ENCODE measurements around the gene SORCS2.
A peak's percentile ranks its signal among the peaks of the same experiment; 100 is the strongest.
"Not testable (repeated sequence)": the region's sequence is repeated elsewhere in the genome, so short reads cannot be mapped to it uniquely, and the experiment has no call there.

SORCS2 gene

DNA sequence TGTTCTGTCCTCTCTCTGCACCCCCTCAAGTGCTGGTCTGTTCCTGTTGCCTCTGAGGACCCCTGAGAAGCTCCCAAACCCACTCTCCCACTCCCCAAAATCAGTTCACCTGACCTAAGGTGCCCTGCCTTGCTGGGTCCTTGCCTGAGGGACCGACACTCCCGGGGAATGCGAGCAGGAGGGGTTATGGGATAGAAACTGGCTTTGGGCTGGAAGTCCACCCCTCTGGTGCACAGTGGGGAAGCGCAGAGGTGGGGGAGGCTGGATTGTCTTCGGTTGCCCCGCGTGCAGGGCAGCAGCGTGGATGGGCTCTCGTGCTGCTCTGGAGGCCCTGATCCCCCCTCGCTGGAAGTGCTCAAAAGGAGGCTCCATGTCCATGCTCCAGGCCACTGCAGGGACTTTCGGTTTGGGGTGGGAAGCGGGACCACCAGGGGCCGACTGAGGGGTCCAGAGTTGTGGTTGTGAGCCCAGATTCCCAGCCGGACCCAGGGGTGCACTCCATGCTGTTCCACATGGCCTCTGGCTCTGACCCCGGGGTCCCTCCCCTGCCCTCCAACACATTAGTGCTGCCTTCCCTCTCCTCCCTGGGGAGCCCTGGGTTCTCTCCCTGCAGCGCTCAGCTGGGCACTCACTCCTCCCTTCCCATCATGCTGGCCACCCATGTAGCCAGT lies 7.6 kb downstream of the SORCS2 start:
- DNase-seq (ENCODE audit: low read depth, low spot score) = no peak

DNA sequence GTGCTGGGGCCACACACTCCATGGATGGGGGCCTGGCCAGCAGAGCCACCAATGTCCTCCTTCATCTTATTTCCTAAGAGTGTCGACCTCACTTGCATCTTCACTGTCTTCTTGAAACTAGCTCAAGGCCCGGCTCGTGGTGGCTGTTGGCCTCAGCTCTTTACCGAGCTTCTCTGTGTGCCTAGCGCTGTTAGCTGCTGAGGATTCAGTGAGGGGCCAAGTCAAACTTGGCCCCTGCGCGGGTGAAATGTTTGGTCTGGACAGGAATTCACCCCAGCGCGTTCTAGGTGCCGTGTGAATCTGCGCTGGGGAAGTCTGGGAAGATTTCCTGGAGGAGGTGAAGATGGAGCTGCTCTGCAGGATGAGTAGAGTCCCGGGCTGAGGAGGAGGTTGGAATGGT lies 8.5 kb downstream of the SORCS2 start:
- DNase-seq (ENCODE audit: low read depth, low spot score) = no peak

DNA sequence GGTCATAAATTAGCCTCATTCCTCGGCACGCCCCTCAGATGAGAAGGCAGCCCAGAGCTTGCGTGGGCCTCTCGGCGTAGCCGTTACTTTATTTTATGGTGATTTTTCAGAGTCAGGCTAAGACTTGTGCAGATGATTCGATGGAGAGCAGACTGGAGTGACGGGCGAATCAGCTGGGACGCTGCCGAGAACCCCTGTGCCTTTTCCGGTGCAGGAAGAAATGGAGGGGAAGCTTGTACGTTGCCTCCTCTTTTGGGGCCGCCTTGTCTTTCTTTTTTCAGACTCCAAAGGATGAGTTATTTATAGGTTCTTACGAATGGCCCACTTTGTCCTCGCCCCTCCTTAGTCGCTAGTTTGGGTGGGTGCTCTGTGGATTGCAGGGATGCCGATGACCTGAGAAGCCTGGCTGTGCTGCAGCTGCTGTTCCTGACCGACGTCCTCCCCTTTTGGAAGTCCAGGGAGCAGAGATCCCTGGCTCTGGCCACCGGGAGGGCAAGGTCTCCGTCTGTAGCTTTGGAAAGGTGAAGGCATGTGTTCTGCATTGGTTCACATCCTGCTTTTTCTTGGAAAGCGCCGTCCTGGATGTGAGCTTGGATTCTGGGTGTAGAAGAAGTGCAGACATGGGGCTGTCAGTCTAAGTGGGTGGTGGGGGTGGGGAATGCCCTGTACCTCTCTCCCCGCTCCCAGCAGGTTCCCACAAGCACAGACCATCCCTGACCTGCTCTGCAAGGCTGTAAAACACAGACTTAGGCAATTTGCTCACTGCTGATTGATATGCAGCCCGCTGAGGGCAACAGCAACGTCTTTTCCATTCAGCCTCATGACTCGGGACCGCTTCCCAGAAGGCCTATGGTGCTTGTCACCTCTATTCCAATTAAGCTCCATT lies 9.3 kb downstream of the SORCS2 start:
- no peak for DNase-seq (ENCODE audit: low read depth, low spot score)

DNA sequence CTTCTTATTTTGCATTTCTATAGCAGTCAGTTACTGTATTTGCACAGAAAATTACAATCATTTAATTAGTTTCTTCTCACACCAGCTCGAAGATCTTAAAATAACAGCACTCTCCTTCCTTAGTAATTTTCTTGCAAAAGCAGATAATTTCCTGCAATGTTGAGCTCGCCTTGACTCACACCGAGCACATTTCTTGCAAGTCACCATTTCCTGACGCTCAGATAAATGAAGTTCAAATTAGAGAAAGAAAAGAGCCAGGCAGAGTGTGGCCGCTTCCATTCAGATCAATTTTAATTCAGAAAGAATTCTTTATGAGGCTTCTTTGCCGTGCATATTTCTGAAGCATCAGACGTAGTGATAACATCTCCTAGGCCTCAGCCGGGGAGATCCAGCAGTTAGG lies 10.1 kb downstream of the SORCS2 start:
- DNase-seq (ENCODE audit: low read depth, low spot score) = no peak

DNA sequence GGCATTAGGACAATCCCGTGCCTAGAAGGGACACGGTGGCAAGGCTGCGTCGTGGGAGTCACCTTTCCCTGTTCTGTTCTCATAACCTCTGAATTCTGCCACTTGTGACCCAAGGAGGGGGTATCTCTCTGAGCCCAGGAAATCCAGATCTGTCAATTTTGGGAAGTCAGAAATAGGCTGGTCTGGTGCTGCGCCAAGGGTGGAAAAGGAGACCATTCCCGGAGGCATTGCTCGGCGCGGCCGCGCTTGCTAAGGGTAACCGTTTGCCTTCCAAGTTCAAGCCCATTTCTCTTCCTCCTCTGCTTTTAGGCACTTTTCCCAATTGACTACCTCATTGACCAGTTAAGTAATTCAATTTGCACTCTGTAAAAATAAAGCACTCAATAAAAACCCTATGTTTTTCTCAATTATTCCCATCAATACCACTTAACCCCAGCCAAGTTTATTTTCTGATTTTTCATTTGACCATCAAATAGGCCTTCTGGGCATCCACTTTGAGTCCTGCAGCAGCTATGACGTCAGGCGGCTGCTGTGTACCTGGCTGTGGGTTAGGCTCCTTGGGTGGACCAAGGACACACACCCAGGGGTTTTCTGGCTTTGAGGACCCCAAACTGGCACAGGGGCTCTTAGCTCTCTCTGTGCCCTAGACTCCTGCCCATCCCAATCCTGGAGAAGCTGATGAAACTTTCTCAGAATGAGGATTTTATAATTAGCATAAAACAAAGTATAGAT lies 12.5 kb downstream of the SORCS2 start:
- no peak for DNase-seq (ENCODE audit: low read depth, low spot score)

DNA sequence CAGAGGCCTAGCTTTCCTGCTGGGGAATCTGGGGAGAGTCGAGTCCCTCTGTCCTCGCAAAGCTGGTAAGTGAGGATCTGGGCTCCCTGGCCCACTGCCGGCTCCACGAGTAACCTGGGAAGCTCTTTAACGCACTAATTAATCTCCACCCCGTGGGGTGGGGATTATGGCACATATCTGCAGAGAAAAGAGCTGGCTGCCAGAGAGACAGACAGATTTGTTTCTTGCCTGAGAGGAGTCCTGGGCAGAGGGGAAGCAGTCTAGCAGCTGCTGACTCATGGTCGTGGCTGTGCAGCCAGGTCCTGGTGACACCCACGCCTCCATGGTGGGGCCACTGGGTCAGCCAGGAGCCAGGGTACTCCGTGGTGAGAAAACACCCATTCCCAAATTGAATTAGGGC lies 14.0 kb downstream of the SORCS2 start:
- peak; percentile 15 for DNase-seq (ENCODE audit: low read depth, low spot score)

DNA sequence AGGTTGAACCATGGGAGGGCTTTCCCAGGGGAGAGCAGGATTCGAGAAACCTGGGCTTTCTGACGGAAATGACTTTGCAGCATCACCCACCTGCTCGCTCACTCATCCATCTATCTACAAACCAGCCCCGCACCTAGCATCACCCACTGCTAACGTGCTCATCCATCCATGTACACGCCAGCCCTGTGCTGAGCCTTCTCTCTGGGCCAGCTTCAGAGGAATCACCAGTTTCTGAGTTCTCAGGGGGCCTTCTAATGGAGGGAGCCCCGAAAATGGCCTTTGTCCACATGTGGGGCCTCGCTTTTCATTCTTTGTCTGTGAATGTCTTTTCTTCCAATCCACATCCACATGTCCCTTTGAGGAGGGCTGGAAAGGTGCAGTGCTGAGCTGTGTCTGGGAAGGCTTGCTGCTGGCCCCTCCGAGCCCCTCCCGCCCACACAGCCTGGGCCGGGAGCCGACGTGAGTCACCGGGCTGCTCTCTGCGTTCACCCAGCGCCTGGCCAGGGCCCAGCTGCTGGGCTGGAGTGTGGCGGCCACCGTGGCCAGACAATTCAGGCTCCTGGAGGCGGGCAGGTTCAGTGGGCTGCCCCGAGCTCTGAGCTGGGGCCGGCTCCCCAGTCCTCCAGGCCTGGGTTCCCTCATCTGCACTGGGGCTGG lies 14.7 kb downstream of the SORCS2 start:
- peak; percentile 50 for DNase-seq (ENCODE audit: low read depth, low spot score)

DNA sequence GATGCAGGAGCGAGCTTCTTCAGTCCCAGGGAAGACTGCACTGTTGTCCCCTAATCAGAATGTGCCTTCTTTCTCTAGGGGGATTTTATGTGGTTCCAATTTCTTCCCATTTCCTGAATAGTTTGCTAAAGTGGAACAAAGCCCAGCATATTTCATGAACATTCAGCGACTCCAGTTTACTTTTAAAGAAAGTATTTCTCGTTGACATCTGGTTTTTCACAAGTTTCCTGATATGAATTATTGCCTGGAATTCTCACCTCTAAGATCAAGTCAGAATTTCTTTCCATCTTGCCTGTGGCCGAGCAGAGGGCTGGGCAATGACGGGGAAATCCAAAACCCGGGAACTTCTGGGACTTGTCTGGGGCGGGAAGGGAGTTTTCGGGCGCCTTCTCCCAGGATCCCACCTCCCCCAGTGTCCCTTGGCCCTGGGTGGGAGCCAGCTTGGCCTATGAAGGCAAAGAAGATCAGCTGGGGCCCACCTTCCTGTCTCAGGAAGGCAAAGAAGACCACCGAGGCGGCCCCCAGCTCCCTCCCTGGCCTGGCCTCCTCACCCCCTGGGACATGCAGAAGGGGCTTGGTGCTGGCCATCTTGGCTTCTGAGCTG lies 15.4 kb downstream of the SORCS2 start:
- no peak for DNase-seq (ENCODE audit: low read depth, low spot score)

DNA sequence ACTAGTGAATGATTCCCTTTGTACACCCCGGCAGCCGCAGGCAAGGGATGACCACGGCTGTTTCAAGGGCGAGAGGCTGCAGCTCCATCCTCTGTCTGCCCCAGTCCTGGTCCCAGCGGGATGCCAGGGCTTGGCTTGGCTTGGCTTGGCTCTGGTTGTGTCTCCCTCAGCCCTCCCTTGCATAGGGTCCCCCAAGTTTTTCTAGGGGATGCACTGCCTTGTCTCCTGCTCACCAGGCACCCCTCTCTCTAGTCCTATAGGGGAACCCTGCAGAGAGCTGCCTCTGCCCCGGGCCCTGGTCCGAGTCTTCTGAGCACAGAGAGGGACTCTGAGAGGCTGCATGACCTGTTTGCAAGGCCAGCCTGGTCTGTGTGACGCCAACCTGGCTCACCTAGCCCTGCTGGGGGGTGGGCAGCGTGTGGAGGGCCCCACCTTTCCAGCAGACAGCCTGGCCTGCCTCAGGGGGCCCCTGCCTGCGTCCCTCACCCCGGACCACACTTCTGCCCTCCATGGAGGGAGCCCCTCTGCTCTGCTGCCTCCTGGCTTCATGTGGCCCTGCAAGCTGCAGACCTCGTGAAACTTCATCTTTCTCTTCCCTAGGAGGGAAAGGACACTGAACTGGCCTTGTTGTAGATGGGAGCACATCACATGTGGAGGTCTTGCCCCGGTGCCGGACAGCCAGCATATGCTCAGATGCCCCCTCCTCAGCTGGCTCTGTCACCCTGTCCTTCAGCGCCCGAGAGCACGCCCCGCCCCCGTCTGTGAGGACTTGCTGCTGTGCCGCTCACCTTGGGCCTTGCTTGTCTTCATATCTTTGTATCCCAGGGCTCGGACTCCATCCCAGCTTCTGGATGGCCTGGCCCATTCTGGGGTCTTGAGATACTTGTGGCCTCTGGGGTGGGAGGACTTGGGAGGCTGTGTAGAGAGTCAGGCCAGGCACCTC lies 16.4 kb downstream of the SORCS2 start:
- no peak for DNase-seq (ENCODE audit: low read depth, low spot score)

DNA sequence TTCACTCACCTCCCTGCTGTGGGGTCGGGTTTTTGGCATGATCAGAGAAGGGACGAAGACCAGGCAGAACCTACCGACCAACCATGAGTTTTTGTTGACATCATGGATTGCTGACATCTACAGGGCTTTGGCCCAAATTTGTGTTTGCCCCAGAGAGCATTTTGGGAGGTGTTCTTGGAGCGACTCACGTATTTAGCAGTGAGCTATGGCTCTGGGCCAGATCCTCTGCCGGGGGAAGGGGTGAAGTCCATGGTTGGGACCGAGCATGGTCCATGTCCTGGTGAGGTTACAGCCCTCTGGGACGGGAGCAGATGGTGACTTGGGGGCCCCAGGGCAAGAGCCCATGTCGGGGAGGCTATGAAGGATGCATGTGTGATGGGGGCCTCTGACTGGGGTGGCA lies 17.4 kb downstream of the SORCS2 start:
- no peak for DNase-seq (ENCODE audit: low read depth, low spot score)

DNA sequence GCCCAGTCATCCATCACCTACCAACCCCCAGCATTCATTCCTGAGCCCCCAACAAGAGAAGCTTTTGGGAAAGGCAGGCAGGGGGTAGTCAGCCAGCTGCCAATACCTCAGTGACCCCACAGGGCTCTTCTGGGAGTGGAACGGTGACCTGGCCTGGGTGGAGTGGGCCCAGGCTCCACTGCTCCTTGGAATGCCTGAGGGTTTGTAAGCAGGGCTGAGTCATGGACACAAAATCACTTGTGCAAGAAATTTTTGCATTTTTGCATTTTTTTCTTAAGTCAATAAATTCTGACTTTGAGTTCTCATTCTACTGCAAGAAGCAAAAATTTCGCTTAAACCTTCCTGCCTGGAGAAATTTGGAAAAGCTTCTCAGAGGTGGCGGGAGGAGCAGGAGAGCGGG lies 18.5 kb downstream of the SORCS2 start:
- peak; percentile 10 for DNase-seq (ENCODE audit: low read depth, low spot score)

DNA sequence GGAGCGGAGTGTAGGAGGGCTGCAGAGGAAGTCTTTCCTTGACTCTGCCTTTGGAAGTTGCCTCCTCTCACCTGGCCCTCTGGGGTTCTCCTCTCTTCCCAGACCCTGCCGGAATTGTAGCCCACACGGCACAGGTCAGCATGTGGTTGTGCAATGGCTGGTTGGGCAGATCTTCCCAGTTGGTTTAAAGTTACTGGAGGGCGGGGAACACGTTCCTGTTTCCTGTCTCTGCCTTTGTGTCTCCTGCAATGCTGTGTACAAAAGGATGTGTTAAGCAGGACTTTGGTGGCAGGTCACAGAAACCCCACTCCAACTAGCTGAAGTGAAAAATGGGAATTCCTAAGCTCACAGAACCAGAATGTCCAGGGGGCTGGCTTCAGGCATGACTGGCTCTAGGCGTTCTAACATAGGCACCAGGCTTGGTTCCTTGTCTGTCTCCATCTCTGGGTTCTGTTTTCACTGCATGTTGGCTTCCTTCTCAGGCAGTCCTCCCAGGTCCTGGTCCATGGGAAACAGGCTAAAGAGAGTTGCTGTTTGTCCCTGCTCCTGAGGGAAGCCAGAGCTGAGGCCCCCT lies 19.9 kb downstream of the SORCS2 start:
- DNase-seq (ENCODE audit: low read depth, low spot score) = no peak

DNA sequence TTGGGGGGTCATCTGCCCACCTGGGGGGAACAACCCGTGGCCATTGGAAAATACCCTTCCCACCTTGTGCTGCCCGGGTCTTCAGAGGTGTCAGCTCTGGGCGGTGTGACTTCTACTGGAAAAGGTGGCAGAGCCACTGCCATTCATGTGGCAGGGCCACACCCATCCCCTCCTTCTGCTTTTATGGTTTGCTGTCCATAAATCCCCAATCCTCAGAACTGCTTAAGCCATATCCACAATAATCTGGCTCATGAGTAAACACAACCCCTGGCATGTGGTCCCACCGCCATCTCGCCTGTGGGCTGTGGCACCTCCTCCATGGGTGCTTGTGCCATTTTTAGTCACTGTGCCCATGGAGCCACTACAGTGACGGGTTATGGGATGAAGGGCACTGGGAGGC lies 20.6 kb downstream of the SORCS2 start:
- DNase-seq (ENCODE audit: low read depth, low spot score) = no peak

DNA sequence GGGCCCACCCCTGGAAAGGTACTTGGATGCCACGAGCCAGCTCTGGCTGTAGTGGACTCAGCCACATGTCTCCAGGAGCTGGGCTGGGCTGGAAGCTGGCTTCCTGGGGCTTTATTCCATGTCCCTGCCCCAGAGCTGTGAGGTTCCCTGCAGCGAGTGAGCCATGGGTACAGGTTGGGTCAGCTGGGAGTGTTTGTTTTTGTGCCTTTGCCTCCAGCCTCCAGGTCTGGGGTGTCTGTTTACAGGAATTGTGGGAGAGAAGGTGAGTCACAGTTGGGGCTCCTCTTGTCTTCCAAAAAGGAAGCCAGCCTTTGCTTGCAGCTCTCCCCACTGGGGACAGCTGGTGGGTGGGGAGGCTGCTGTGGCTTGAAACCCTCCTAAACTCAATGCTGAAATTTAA lies 21.5 kb downstream of the SORCS2 start:
- DNase-seq (ENCODE audit: low read depth, low spot score) = no peak

DNA sequence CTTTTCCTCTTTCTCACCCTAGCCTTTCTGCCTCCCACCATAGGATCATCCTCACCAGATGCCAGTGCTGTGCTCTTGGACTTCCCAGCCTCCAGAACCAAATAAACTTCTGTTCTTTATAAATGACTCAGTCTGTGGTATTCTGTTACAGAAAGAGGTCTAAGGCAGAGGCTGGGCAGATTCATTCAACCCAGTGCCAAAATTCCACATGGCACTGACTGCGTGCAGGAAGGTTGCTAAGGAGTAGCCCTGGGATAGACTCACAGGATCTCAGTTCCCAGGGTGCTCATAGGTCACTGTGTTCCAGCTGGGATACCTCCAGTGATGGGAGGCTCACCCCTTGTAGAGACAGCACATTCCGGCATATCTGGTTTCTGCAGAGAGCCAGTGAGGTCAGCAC lies 22.0 kb downstream of the SORCS2 start:
- DNase-seq (ENCODE audit: low read depth, low spot score) = no peak

DNA sequence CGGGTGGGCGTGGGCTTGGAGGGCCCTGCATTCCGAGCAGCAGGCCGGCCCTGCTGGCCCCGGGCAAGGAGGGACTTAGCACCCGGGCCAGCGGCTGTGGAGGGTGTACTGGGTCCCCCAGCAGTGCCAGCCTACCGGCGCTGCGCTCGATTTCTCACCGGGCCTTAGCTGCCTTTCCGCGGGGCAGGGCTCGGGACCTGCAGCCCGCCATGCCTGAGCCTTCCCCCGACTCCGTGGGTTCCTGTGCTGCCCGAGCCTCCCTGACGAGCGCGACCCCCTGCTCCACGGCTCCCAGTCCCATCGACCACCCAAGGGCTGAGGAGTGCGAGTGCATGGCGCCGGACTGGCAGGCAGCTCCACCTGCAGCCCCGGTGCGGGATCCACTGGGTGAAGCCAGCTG lies 22.8 kb downstream of the SORCS2 start:
- not testable (repeated sequence) for DNase-seq (ENCODE audit: low read depth, low spot score)

DNA sequence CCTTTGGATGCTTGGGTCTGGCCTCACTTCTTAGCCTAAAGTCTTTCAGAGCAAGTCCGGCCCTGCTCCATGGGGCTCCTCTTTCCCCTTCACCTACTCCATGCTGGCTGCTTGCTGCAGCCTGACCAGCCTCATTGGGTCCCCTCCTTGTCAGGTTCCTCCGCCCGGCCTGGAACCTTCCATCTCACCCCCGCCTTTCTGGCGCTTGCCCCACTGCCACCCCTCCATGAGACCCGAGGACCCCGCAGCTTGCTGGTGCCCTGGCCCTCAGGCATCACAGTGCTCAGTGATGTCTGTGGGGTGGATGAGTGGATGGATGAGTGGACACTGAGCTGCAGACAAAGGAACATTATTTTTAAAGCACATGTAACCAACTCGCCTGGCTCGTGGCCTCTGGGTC lies 24.7 kb downstream of the SORCS2 start:
- DNase-seq (ENCODE audit: low read depth, low spot score) = no peak

DNA sequence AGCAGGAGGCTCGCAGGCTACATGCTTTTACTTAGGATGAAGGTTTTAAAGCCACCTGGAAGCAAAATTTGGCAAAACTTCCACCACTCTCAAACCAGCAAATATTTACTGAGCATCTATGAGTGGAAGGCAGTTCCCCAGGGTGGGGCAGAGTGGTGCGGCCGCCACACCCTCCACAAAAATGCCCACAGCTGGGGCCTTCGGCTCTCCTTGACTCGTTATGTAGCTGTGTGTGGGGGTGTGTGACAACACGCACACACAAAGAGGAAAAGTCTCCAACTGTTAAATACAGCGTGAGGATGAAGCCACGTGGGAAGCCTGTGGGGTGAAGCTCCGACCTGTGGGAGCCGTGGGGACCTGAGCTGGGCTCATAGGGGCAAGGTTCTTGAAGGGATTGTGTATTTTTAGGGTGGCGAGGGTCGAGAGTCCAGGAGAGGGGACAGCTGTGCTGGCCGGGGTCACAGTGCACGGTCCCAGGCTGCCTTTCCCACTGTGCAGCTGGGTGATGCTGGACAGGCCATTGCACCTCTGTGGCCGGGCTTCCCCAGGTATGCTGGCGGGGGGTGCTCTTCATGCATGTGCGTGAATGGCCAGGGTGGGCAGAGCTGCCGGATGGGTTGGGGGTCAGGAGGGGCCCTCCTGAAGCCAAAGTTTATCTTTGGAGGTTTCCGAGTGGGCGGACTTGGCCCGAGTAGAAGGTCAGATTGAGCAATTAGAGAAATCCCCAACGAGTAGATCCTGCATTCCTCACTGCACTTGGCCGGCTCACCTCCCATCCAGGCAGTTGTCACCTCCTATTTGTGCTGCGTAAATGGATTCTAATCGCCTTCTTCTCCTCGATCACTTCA lies 25.4 kb downstream of the SORCS2 start:
- DNase-seq (ENCODE audit: low read depth, low spot score) = no peak

DNA sequence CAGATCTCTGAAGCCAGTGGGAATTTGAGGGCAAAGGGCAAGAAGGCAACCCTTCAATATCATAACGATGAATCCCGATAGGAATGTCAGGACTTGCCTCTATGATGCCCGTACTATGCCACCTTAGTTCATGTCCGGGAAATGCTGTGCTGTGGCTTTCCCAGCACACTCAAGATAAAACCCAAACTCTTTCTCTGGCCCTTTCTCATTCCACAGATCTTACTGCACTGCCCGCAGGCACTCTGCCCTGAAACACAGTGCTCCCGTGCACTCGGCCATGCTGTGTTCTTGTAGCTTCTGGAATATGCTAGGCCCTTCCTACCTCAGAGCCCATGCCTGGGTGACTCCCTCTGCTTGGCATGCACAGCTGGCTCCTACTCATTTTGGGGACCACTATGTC lies 26.3 kb downstream of the SORCS2 start:
- no peak for DNase-seq (ENCODE audit: low read depth, low spot score)

Data from smooth muscle cell of the brain vasculature (primary cell).